ENCODE results near the gene NFILZ.

Gene NFILZ, protein sequence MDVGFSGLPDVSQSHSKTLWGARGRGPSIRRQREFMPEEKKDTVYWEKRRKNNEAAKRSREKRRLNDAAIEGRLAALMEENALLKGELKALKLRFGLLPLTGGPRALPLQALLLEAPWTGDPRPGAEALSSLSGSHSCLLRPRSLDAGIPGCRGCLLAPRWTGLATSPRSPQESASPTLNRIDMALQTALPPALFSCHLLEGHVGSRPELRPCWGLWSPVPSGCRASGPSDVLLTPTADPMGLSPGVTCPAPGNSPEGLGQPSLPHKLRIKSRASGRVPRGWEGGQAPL

DNA sequence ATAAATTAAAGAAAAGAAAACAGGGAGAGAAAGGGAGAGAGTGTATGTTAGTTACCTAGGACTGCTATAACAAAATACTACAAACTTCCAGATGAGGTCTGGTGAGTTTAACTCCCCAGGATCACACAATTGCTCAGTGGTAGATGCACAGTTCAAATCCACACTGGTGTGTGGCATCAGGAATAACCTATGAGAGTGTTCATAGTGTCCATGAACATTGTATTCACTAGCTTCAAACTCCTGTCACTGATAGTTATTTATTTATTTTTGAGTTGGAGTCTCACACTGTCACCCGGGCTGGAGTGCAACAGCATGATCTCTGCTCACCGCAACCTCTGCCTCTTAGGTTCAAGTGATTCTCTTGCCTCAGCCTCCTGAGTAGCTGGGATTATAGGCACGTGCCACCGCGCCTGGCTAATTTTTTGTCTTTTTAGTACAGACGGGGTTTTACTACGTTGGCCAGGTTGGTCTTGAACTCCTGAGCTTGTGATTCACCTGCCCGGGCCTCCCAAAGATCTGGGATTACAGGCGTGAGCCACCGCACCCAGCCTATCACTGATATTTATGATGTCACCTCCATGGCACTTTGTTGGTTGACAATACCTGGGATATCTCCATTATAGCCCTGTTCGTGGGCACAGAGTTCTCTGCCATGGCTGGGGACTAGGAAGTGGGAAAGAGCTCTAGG, at the start of gene NFILZ:
NFILZ (plus strand) TSS at position 638 of the 688 bp plus-strand sequence. CDS start 46,133 bp downstream, outside the sequence.
- Histone ChIP-seq H3K4me1 (ENCODE audit: control insufficient read depth, insufficient read depth, low read length) (no peaks in the 10 kb centered on the region), H3K4me3 (ENCODE audit: low read length) (no peak within 1 kb of the TSS), H3K27me3 (replicated peaks; ENCODE audit: control insufficient read depth, insufficient read depth, low read length) (no peaks in the 10 kb centered on the region), H3K9me3 (ENCODE audit: control insufficient read depth, low read length) (peaks cover 10% of the 10 kb centered on the region), H3K9ac (ENCODE audit: low read length) (no peak within 1 kb of the TSS), H3K36me3 (ENCODE audit: control insufficient read depth, insufficient read depth, low read length, severe bottlenecking) (no peaks in the 10 kb centered on the region)
- DNase-seq (ENCODE audit: low read depth), result no peak

DNA sequence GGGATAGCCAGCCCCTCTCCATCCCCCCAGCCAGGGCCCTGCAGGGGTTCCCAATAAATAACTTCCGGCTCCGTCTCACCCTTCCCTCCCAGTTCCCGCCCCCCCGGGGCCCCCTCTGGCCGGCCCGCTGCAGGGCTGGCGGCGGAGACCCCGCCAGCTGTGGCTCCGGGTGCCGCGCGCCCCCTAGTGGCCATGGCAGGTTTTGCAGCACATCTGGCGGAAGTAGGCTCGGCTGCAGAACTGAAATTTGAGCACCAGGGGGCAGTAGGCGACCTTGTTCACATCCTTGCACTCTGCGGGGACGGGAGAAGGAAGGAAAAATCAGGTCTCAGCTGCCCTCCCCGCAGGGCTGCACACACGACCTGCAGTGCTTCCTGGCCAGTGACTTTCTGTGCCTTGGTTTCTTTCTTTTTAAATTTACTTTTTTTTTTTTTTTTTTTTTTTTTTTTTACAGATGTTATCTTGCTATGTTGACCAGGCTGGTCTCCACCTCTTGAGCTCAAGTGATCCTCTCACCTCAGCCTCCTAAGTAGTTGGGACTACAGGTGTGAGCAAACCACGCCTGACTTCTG, 49.6 kb upstream of the NFILZ start:
- H3K27me3 ChIP-seq (replicated peaks; ENCODE audit: control insufficient read depth, insufficient read depth, low read length), result peaks cover 5% of the 10 kb centered on the region
- no peak overlapping the region for H3K4me3 ChIP-seq (ENCODE audit: low read length)
- peak; percentile 89 for DNase-seq (ENCODE audit: low read depth)
- H3K36me3 ChIP-seq (ENCODE audit: control insufficient read depth, insufficient read depth, low read length, severe bottlenecking), result no peaks in the 10 kb centered on the region
- H3K9me3 ChIP-seq (ENCODE audit: control insufficient read depth, low read length), result no peaks in the 10 kb centered on the region
- H3K9ac ChIP-seq (ENCODE audit: low read length), result no peak overlapping the region
- H3K4me1 ChIP-seq (ENCODE audit: control insufficient read depth, insufficient read depth, low read length), result peaks cover 2% of the 10 kb centered on the region

DNA sequence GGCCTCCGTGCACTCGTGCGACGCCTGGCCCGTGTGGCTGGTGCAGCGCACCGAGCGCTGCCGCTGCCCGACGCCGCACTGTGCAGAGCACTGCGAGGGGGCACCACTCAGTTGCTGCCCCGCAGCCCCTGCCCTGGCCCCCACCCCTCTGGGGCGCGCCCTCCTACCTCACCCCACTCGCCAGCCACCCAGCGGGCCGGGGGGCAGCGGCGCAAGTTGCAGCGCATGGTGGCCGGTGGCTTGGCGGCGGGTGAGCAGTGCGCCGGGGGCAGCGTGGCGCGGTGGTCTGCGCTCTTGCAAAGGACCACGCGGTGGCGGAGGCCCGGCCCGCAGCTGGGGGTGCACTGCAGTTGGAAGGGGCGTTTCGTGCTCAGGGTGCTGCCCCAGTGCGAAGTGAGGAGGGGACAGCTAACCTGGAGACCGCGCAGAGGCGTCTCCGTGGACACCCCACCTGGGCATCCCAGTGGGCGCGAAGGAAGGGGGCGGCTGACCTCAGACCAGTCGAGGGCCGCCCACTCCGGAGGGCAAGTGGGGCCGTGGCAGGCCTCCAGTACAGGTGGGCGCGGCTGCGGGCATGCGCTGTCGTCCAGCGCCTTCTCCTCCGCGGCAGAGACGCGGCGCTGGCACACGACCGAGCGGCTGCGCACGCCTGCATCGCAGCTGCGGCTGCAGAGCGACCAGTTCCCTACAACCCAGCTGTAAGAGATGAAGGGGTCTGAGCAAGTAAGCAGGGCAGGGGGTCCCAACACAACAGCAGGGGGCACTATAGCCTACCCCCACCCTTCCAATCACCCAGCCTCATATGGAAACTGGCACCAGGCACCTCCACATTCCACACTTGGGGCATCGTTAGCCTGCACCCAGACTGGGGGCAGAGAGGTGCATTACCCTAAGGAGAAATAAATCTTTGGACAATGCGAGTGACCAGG, 45.2 kb upstream of the NFILZ start:
- DNase-seq (ENCODE audit: low read depth), result no peak
- Histone ChIP-seq H3K9me3 (ENCODE audit: control insufficient read depth, low read length) (no peaks in the 10 kb centered on the region), H3K4me3 (ENCODE audit: low read length) (no peak overlapping the region), H3K9ac (ENCODE audit: low read length) (no peak overlapping the region), H3K27me3 (replicated peaks; ENCODE audit: control insufficient read depth, insufficient read depth, low read length) (no peaks in the 10 kb centered on the region), H3K4me1 (ENCODE audit: control insufficient read depth, insufficient read depth, low read length) (no peaks in the 10 kb centered on the region), H3K36me3 (ENCODE audit: control insufficient read depth, insufficient read depth, low read length, severe bottlenecking) (no peaks in the 10 kb centered on the region)

DNA sequence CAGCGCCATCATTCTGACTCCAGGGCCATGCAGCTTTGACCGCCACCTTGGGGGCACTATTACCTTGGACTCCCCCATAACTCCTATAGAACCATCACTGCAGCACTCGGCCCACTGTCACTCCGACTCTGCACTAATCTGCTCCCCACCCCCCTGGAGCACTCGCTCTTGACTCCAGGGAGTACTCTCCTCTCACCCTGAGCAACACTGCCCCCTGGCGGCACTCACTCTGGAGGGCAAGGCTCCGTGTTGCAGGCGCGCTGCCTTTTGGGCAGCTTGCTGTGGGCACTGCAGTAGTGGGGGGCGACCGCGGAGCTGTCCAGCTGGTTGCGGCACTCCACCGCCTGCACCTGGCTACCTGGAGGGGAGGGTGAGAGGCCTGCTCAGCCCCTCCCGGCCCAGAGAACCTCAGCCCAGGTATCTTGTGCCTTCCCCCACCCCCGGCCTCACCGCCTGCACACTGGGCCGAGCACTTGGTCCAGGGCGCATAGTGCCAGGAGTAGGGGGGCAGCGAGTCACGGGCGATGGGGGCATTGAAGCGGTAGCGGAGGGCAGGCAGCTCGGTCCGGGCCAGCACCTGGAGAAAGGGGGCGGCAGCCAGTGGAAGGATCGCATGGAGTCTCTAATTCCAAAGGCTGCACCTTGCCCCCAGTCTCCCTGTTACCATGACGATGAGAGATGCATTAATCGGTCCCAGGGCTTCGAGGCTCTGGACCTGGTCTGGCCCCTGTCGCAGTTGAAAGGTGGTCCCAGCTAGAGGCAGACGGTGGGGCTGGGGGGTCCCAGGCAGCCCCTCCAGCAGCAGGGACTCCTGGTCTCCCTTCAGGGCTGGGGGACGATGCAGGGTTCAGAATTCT, 44.3 kb upstream of the NFILZ start:
- H3K27me3 ChIP-seq (replicated peaks; ENCODE audit: control insufficient read depth, insufficient read depth, low read length), result no peaks in the 10 kb centered on the region
- peak; percentile 63 for DNase-seq (ENCODE audit: low read depth)
- no peaks in the 10 kb centered on the region for H3K36me3 ChIP-seq (ENCODE audit: control insufficient read depth, insufficient read depth, low read length, severe bottlenecking)
- H3K4me3 ChIP-seq (ENCODE audit: low read length), result no peak overlapping the region
- no peaks in the 10 kb centered on the region for H3K9me3 ChIP-seq (ENCODE audit: control insufficient read depth, low read length)
- no peaks in the 10 kb centered on the region for H3K4me1 ChIP-seq (ENCODE audit: control insufficient read depth, insufficient read depth, low read length)
- no peak overlapping the region for H3K9ac ChIP-seq (ENCODE audit: low read length)

DNA sequence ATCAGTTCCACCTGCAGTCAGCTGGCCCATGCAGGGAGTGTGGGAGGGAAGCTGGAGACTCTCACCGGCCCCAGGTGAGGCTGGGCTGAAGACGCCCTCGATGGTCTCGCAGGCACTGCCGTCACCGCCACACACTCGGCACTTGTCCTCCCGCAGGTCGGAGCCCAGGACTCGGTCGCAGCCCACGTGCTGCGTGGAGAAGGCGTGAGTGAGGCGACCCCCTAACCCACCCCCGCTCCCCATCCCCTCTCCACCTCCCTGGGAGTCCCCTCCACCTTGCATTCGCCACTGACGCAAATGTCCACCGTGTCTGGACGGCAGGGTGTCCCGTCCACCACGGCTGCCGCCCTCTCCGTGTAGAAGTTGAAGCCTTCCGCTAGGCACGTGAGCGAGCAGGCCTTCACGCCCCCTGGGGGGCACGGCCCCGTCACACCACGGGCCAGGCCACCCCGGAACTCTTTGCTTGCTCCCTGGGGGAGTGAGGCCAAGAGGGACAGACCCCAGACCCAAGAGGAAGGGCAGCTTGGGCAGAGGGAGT, 41.2 kb upstream of the NFILZ start:
- no peak overlapping the region for H3K4me3 ChIP-seq (ENCODE audit: low read length)
- H3K27me3 ChIP-seq (replicated peaks; ENCODE audit: control insufficient read depth, insufficient read depth, low read length), result no peaks in the 10 kb centered on the region
- peaks cover 22% of the 10 kb centered on the region for H3K4me1 ChIP-seq (ENCODE audit: control insufficient read depth, insufficient read depth, low read length)
- no peak for DNase-seq (ENCODE audit: low read depth)
- no peak overlapping the region for H3K9ac ChIP-seq (ENCODE audit: low read length)
- peaks cover 3% of the 10 kb centered on the region for H3K9me3 ChIP-seq (ENCODE audit: control insufficient read depth, low read length)
- H3K36me3 ChIP-seq (ENCODE audit: control insufficient read depth, insufficient read depth, low read length, severe bottlenecking), result no peaks in the 10 kb centered on the region

DNA sequence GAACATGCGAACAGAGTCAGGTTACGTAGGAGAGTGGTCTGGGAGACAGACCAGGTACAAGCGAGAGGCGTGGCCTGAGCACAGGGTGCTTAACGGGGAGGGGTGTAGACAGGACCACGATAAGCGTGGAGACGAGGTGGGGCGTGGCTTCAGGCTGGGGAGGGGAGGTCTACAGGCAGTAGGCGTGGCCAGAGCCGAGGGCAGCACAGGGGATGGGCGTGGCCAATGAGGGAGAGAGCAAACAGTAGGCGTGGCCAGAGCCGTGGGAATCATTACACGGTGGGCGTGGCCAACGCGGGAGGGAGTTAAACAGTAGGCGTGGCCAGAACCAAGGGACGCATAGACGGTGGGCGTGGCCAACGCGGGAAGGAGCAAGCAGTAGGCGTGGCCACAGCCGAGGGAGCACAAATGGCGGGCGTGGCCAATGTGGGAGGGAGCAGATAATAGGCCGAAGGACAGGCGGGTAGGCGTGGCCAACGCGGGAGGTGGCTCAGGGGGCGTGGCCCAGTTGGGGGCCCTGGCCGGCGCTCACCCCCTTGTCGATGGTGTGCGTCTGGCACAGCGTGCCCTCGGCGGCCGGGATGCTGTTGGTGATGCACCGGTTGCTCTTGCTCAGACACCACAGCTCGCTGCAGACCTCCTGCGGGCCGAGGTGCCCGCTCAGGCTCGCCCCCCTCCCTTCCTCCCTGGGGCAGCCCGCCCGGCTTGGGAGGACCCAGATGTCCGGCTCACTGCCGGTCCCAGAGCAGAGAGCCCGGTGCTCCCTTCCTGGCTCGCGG, 38.0 kb upstream of the NFILZ start:
- Histone ChIP-seq H3K4me3 (ENCODE audit: low read length) (peak overlapping the region; percentile 66), H3K9me3 (ENCODE audit: control insufficient read depth, low read length) (peaks cover 3% of the 10 kb centered on the region), H3K27me3 (replicated peaks; ENCODE audit: control insufficient read depth, insufficient read depth, low read length) (no peaks in the 10 kb centered on the region), H3K36me3 (ENCODE audit: control insufficient read depth, insufficient read depth, low read length, severe bottlenecking) (no peaks in the 10 kb centered on the region), H3K4me1 (ENCODE audit: control insufficient read depth, insufficient read depth, low read length) (peaks cover 33% of the 10 kb centered on the region), H3K9ac (ENCODE audit: low read length) (no peak overlapping the region)
- peak; percentile 100 for DNase-seq (ENCODE audit: low read depth)

DNA sequence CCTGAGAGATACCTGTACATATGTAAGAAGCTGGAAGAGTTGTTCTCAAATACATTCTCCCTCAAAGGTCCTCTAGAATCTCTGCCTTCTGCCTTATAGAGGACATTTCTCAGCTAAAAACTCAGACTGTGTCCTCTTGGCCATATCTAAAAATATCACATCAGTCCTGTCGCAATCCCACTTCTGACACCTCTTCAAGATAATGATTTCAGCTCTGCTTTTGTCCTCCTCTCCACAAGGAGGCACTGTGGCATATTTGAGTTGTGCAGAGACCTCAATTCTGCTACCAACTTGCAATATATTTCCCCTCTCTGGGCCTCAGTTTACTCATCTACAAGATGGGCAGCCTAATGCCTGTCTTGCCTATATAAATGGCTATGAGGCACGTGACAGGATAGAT, 36.5 kb upstream of the NFILZ start:
- H3K9ac ChIP-seq (ENCODE audit: low read length), result no peak overlapping the region
- peaks cover 33% of the 10 kb centered on the region for H3K4me1 ChIP-seq (ENCODE audit: control insufficient read depth, insufficient read depth, low read length)
- peak overlapping the region; percentile 27 for H3K4me3 ChIP-seq (ENCODE audit: low read length)
- peaks cover 3% of the 10 kb centered on the region for H3K9me3 ChIP-seq (ENCODE audit: control insufficient read depth, low read length)
- no peaks in the 10 kb centered on the region for H3K27me3 ChIP-seq (replicated peaks; ENCODE audit: control insufficient read depth, insufficient read depth, low read length)
- H3K36me3 ChIP-seq (ENCODE audit: control insufficient read depth, insufficient read depth, low read length, severe bottlenecking), result no peaks in the 10 kb centered on the region
- peak; percentile 39 for DNase-seq (ENCODE audit: low read depth)

DNA sequence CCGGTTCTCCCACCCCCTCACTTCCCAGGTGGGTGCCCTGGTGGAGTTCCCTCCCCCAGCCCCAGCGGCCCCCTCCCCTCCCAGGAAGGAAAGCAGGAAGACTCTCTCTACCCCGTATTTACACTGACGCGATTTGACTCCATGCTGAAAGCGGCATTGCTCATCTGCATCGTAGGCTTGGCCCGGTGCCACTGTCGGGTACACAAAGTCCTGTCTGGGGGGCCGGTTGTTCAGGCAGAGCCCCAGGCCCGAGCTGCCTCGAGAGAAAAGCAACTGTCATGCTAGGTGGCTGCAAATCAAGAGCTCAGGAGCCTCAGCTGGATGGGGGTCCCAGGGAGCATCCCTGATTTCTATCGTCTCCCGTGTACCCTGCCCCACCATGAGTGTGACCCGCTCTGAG, 34.8 kb upstream of the NFILZ start:
- H3K9ac ChIP-seq (ENCODE audit: low read length), result no peak overlapping the region
- no peaks in the 10 kb centered on the region for H3K27me3 ChIP-seq (replicated peaks; ENCODE audit: control insufficient read depth, insufficient read depth, low read length)
- peaks cover 33% of the 10 kb centered on the region for H3K4me1 ChIP-seq (ENCODE audit: control insufficient read depth, insufficient read depth, low read length)
- no peak for DNase-seq (ENCODE audit: low read depth)
- H3K4me3 ChIP-seq (ENCODE audit: low read length), result no peak overlapping the region
- peaks cover 3% of the 10 kb centered on the region for H3K9me3 ChIP-seq (ENCODE audit: control insufficient read depth, low read length)
- H3K36me3 ChIP-seq (ENCODE audit: control insufficient read depth, insufficient read depth, low read length, severe bottlenecking), result no peaks in the 10 kb centered on the region

DNA sequence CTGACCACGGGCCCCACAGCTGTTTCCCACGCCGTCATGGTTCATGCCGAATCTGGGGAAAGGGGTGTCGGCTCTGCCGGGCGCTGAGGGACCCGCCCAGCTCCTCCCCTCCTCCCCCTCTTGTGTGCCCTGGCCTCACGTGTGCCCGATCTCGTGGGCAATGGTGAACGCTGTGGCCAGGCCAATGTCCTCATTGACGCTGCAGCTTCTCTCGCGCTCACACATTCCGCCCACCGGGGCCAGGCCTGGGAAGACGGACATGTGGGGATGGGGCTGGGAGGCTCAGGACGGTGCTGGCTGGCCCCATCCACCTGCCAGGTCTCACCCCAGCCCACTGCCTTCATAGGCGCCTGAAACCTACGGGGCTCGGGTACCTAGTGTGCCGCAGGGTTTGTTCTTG, 34.3 kb upstream of the NFILZ start:
- DNase-seq (ENCODE audit: low read depth), result no peak
- H3K9me3 ChIP-seq (ENCODE audit: control insufficient read depth, low read length), result peaks cover 3% of the 10 kb centered on the region
- H3K4me1 ChIP-seq (ENCODE audit: control insufficient read depth, insufficient read depth, low read length), result peaks cover 33% of the 10 kb centered on the region
- H3K9ac ChIP-seq (ENCODE audit: low read length), result no peak overlapping the region
- H3K27me3 ChIP-seq (replicated peaks; ENCODE audit: control insufficient read depth, insufficient read depth, low read length), result no peaks in the 10 kb centered on the region
- no peak overlapping the region for H3K4me3 ChIP-seq (ENCODE audit: low read length)
- no peaks in the 10 kb centered on the region for H3K36me3 ChIP-seq (ENCODE audit: control insufficient read depth, insufficient read depth, low read length, severe bottlenecking)

DNA sequence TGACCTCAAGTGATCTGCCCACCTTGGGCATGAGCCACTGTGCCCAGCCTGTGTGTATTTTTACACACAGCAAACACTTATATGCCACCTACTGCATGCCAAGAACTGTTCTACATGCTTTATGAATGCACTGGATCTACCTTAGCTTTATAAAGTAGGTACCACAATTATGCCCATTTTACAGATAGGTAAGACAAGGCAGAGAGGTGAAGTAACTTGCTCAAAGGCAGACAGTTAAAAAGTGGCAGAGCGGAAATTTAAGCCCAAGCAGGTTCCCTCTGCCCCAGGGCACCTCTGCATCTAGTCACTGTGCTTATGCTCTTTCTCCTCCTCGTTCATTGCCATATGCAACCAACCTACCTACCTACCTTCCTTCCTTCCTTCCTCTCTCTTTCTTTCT, 30.4 kb upstream of the NFILZ start:
- peaks cover 3% of the 10 kb centered on the region for H3K4me1 ChIP-seq (ENCODE audit: control insufficient read depth, insufficient read depth, low read length)
- no peak for DNase-seq (ENCODE audit: low read depth)
- H3K9ac ChIP-seq (ENCODE audit: low read length), result no peak overlapping the region
- peaks cover 6% of the 10 kb centered on the region for H3K36me3 ChIP-seq (ENCODE audit: control insufficient read depth, insufficient read depth, low read length, severe bottlenecking)
- no peaks in the 10 kb centered on the region for H3K27me3 ChIP-seq (replicated peaks; ENCODE audit: control insufficient read depth, insufficient read depth, low read length)
- H3K9me3 ChIP-seq (ENCODE audit: control insufficient read depth, low read length), result peaks cover 6% of the 10 kb centered on the region
- H3K4me3 ChIP-seq (ENCODE audit: low read length), result no peak overlapping the region

All from adipocyte (in vitro differentiated cells).